Hepatocyte (in vitro differentiated cells): Measurements from ENCODE around the gene AUH. TPM values are rescaled to one million over a fixed set of nuclear protein-coding genes. Genes with fewer than 3 reads are reported as not detected.

ENCODE experiments used
- DNase-seq: peaks from one replicate; pipeline ENCODE4 v3.0.0-alpha.2; 2016; ENCODE audit warnings: low spot score
- H2AFZ ChIP-seq: fragments of 200-600 bp; sonication (generic); 2 replicates; pipeline ENCODE4 v1.6.0; 2016; ENCODE audit warnings: antibody characterized with exemption, mild to moderate bottlenecking
- H3K27ac ChIP-seq: fragments of 200-600 bp; sonication (generic); 2 replicates; pipeline ENCODE4 v1.5.1; 2016; ENCODE audit warnings: mild to moderate bottlenecking
- H3K27me3 ChIP-seq: fragments of 200-600 bp; sonication (generic); 2 replicates; pipeline ENCODE4 v1.6.1; 2016
- H3K36me3 ChIP-seq: fragments of 200-600 bp; sonication (generic); replicated peaks from 2 replicates; pipeline ENCODE4 v1.5.1; 2016; ENCODE audit warnings: low read depth; ENCODE audit not compliant: insufficient read depth
- H3K4me1 ChIP-seq: fragments of 200-600 bp; sonication (generic); 2 replicates; pipeline ENCODE4 v1.5.1; 2016; ENCODE audit warnings: mild to moderate bottlenecking, moderate library complexity; ENCODE audit not compliant: insufficient read depth
- H3K4me2 ChIP-seq: fragments of 200-600 bp; sonication (generic); 2 replicates; pipeline ENCODE4 v1.6.0; 2016
- H3K4me3 ChIP-seq: fragments of 200-600 bp; sonication (generic); 2 replicates; pipeline ENCODE4 v1.5.1; 2016; ENCODE audit warnings: mild to moderate bottlenecking
- H3K79me2 ChIP-seq: fragments of 200-600 bp; sonication (generic); 2 replicates; pipeline ENCODE4 v1.6.0; 2017; ENCODE audit warnings: mild to moderate bottlenecking
- H3K9me2 ChIP-seq: fragments of 200-600 bp; sonication (generic); replicated peaks from 2 replicates; pipeline ENCODE4 v1.6.0; 2017; ENCODE audit warnings: mild to moderate bottlenecking; ENCODE audit not compliant: insufficient read depth
- H3K9me3 ChIP-seq: fragments of 200-600 bp; sonication (generic); 2 replicates; pipeline ENCODE4 v1.5.1; 2016; ENCODE audit warnings: low read depth, mild to moderate bottlenecking
- H4K20me1 ChIP-seq: fragments of 200-600 bp; sonication (generic); 2 replicates; pipeline ENCODE4 v1.6.0; 2016; ENCODE audit warnings: mild to moderate bottlenecking; ENCODE audit not compliant: insufficient read depth, poor library complexity, severe bottlenecking
- EZH2 ChIP-seq: fragments of 200-600 bp; sonication (generic); IDR thresholded peaks from 2 replicates; pipeline ENCODE4 v1.6.1; 2016; ENCODE audit warnings: antibody characterized with exemption, mild to moderate bottlenecking, borderline replicate concordance
- EZH2phosphoT487 ChIP-seq: fragments of 200-600 bp; sonication (generic); IDR thresholded peaks from one replicate; pipeline ENCODE4 v1.6.1; 2018; ENCODE audit warnings: antibody characterized with exemption, mild to moderate bottlenecking, low read depth, moderate library complexity; ENCODE audit not compliant: unreplicated experiment, severe bottlenecking
- whole genome bisulfite sequencing: methylation state at CpG from one replicate; pipeline ENCODE4 v1.1.6; 2016; ENCODE audit warnings: low lambda C conversion rate; ENCODE audit errors: missing lambda C conversion rate; 5-methylcytosine and 5-hydroxymethylcytosine counted together
- polyA plus RNA-seq: library from polyadenylated mRNA; unstranded; fragments of >200 nt; fragmentation: Nextera tagmentation; extraction: Ambion mirVana; gene quantifications from 2 replicates; pipeline ENCODE4 v1.2.1, GENCODE V29; 2016
- total RNA-seq: library from RNA; depleted of rRNA; stranded (reverse); fragments of >200 nt; gene quantifications from 2 replicates; pipeline ENCODE4 v1.2.3, GENCODE V29; 2014
- TF ChIP-seq, protein P1 (sequence below): fragments of 200-600 bp; sonication (generic); IDR thresholded peaks from 2 replicates; pipeline ENCODE4 v1.5.1; 2016; ENCODE audit warnings: antibody characterized with exemption, mild to moderate bottlenecking; ENCODE audit not compliant: poor library complexity

AUH gene
- total and polyA plus RNA-seq, 2 experiments from 2014 or later, result 19.5 to 25.0 TPM

DNA sequence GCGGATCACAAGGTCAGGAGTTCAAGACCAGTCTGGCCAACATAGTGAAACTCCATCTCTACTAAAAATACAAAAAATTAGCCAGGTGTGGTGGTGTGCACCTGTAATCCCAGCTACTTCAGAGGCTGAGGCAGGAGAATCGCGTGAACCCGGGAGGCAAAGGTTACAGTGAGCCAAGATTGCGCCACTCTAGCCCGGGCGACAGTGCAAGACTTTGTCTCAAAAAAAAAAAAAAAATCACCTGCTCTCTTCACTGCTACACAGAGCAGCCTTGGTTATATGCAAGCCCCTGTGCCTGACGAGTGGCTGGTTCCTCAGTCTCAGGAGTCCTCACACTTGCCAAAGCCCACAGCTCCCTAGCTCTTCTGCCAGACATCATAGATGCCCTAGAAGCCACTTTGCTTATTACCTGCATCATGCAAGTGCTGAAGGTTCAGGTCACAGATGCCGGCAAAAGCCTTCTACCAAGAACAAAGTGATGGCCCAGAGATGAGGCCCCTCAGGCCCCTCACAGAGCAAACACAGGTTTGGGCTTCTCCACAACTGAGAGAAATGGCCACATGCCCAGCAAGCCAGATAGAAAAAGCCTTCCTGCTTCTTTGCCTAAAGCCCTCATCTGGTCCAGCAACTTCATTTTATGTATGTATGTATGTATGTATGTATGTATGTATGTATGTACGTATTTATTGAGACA lies 176.4 kb downstream of the AUH start:
- Histone ChIP-seq H3K27me3 (no peaks in the 10 kb centered on the region), H3K27ac (no peak overlapping the region), H2AFZ (no peak overlapping the region), H3K4me2 (no peak overlapping the region), H3K79me2 (no peaks in the 10 kb centered on the region), H3K4me1 (no peaks in the 10 kb centered on the region), H3K9me2 (no peaks in the 10 kb centered on the region), H3K36me3 (no peaks in the 10 kb centered on the region), H4K20me1 (no peaks in the 10 kb centered on the region), H3K9me3 (no peaks in the 10 kb centered on the region), H3K4me3 (no peak overlapping the region)
- 90% methylated on average over 10 of the region's 10 CpGs for WGBS
- no peak for DNase-seq
- TF ChIP-seq EZH2 (no peak), EZH2phosphoT487 (no peak)
- TF ChIP-seq, protein P1, sequence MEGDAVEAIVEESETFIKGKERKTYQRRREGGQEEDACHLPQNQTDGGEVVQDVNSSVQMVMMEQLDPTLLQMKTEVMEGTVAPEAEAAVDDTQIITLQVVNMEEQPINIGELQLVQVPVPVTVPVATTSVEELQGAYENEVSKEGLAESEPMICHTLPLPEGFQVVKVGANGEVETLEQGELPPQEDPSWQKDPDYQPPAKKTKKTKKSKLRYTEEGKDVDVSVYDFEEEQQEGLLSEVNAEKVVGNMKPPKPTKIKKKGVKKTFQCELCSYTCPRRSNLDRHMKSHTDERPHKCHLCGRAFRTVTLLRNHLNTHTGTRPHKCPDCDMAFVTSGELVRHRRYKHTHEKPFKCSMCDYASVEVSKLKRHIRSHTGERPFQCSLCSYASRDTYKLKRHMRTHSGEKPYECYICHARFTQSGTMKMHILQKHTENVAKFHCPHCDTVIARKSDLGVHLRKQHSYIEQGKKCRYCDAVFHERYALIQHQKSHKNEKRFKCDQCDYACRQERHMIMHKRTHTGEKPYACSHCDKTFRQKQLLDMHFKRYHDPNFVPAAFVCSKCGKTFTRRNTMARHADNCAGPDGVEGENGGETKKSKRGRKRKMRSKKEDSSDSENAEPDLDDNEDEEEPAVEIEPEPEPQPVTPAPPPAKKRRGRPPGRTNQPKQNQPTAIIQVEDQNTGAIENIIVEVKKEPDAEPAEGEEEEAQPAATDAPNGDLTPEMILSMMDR, result no peak

DNA sequence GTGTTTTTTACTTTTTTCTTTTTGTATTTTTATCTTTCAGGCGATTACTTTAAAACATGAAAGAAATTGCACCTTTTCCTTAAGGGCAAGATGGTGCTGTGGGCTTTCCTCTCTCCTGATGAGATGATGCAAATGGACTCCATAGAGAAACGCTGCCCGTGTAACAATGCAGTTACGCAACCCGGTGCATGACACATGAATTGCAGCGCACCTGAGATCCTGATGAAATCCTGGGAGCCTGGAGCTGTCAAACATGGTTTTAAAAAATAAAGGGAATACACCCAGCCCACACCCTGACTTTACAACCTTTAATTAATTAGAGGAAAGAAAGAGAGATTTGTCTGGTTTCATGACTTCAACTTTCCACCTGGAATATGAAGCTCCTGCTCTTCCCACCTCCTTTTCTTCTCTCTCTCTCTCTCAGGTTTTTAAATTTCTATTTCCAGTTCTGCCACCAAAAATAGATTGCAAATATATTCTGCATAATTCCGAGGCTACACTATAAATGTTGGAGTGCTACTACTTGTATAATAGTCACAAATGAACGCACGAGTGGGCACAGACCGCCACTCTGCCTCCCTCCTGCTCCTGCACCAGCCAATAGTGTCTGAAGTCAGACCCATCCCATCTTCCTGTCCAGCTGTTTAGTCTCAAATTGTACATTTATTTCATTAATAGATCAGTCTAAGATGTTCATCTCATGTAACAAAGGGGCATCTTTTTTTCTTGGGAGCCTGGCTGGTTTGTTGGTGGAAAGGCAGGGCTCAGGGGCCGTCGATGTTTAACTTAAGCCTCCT lies 179.1 kb downstream of the AUH start:
- H3K9me2 ChIP-seq, result no peaks in the 10 kb centered on the region
- H3K9me3 ChIP-seq, result no peaks in the 10 kb centered on the region
- H4K20me1 ChIP-seq, result no peaks in the 10 kb centered on the region
- DNase-seq, result peak; percentile 62
- H2AFZ ChIP-seq, result no peak overlapping the region
- 81% methylated on average over 12 of the region's 12 CpGs for WGBS
- H3K36me3 ChIP-seq, result no peaks in the 10 kb centered on the region
- no peak overlapping the region for H3K27ac ChIP-seq
- no peaks in the 10 kb centered on the region for H3K79me2 ChIP-seq
- no peaks in the 10 kb centered on the region for H3K27me3 ChIP-seq
- no peak overlapping the region for H3K4me3 ChIP-seq
- H3K4me1 ChIP-seq, result no peaks in the 10 kb centered on the region
- TF ChIP-seq EZH2phosphoT487, result no peak
- TF ChIP-seq, protein P1, result no peak
- no peak for TF ChIP-seq EZH2
- no peak overlapping the region for H3K4me2 ChIP-seq

DNA sequence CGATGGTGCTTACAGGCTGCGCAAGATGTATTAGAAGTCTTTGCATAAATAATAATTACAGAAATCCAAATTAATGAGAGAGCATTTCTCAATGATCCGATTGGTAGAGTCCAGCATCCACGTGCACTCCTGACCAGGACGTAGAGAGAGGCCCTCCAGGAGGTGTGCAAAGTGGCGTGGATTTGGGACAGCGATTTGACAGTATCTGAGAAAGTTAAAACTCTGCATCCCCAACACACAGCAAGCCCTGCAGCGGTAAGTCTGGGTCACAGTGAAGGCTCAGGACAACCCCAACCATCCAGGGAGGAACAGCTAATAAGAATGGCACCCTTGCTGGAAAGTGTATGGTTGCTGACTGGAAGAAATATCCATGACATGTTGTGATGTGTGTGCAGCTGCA lies 180.2 kb downstream of the AUH start:
- no peak overlapping the region for H3K27ac ChIP-seq
- DNase-seq, result no peak
- no peak overlapping the region for H3K4me2 ChIP-seq
- H3K79me2 ChIP-seq, result no peaks in the 10 kb centered on the region
- H3K4me1 ChIP-seq, result no peaks in the 10 kb centered on the region
- no peak overlapping the region for H3K4me3 ChIP-seq
- 81% methylated on average over 8 of the region's 8 CpGs for WGBS
- no peaks in the 10 kb centered on the region for H3K27me3 ChIP-seq
- H4K20me1 ChIP-seq, result no peaks in the 10 kb centered on the region
- no peak overlapping the region for H2AFZ ChIP-seq
- H3K9me2 ChIP-seq, result no peaks in the 10 kb centered on the region
- no peak for TF ChIP-seq EZH2phosphoT487
- TF ChIP-seq, protein P1, result no peak
- TF ChIP-seq EZH2, result no peak
- H3K9me3 ChIP-seq, result no peaks in the 10 kb centered on the region
- H3K36me3 ChIP-seq, result no peaks in the 10 kb centered on the region
